Measurements from ENCODE around the gene KRTAP12-3. TPM values are rescaled to one million over a fixed set of nuclear protein-coding genes. Genes with fewer than 3 reads are reported as not detected.
"Not testable (repeated sequence)": the region's sequence is repeated elsewhere in the genome, so short reads cannot be mapped to it uniquely, and the experiment has no call there.

Gene KRTAP12-3
- total RNA-seq, 2 donors from 2014 or later = not detected

GRCh38 chr21:44684483-44684882 is 26.8 kb downstream of the KRTAP12-3 start:
- Histone ChIP-seq H3K27ac (no peak overlapping the region), H3K4me1 (no peaks in the 10 kb centered on the region), H3K36me3 (no peaks in the 10 kb centered on the region), H3K27me3 (no peaks in the 10 kb centered on the region), H3K9me3 (no peaks in the 10 kb centered on the region), H3K4me3 (no peak overlapping the region)
- peak; percentile 21 for DNase-seq (ENCODE audit: low spot score)
- TF ChIP-seq CTCF (IDR thresholded peaks at IDR 0.05) = no peak

GRCh38 chr21:44685050-44685449 is 27.3 kb downstream of the KRTAP12-3 start:
- DNase-seq (ENCODE audit: low spot score); H3K4me1 ChIP-seq; H3K4me3 ChIP-seq; H3K9me3 ChIP-seq; H3K27me3 ChIP-seq; H3K36me3 ChIP-seq; H3K27ac ChIP-seq: not testable (repeated sequence)

GRCh38 chr21:44686000-44686781 is 28.5 kb downstream of the KRTAP12-3 start:
- peak; percentile 28 for DNase-seq (ENCODE audit: low spot score)
- Histone ChIP-seq H3K9me3 (no peaks in the 10 kb centered on the region), H3K27me3 (no peaks in the 10 kb centered on the region), H3K4me1 (no peaks in the 10 kb centered on the region), H3K27ac (no peak overlapping the region), H3K36me3 (no peaks in the 10 kb centered on the region), H3K4me3 (no peak overlapping the region)
- TF ChIP-seq CTCF (IDR thresholded peaks at IDR 0.05) = no peak

GRCh38 chr21:44686843-44687561 is 29.3 kb downstream of the KRTAP12-3 start:
- H3K4me1 ChIP-seq = no peaks in the 10 kb centered on the region
- H3K4me3 ChIP-seq = no peak overlapping the region
- no peak overlapping the region for H3K27ac ChIP-seq
- no peaks in the 10 kb centered on the region for H3K27me3 ChIP-seq
- no peaks in the 10 kb centered on the region for H3K9me3 ChIP-seq
- no peak for TF ChIP-seq CTCF (IDR thresholded peaks at IDR 0.05)
- no peaks in the 10 kb centered on the region for H3K36me3 ChIP-seq
- peak; percentile 54 for DNase-seq (ENCODE audit: low spot score)

GRCh38 chr21:44687671-44688070 is 29.9 kb downstream of the KRTAP12-3 start:
- H3K36me3 ChIP-seq = no peaks in the 10 kb centered on the region
- peaks cover 0 to 1% of the 10 kb centered on the region in 2 donors for H3K9me3 ChIP-seq
- H3K4me3 ChIP-seq = no peak overlapping the region
- no peak overlapping the region for H3K27ac ChIP-seq
- peak; percentile 32 for DNase-seq (ENCODE audit: low spot score)
- H3K27me3 ChIP-seq = no peaks in the 10 kb centered on the region
- no peaks in the 10 kb centered on the region for H3K4me1 ChIP-seq
- TF ChIP-seq CTCF (IDR thresholded peaks at IDR 0.05) = no peak

- not testable (repeated sequence) for DNase-seq (ENCODE audit: low spot score); H3K36me3 ChIP-seq; H3K4me1 ChIP-seq; H3K27me3 ChIP-seq; H3K27ac ChIP-seq; H3K4me3 ChIP-seq
- peaks cover 5 to 18% of the 10 kb centered on the region in 2 donors for H3K9me3 ChIP-seq
These were observed 32.0 kb downstream of the KRTAP12-3 start for GRCh38 chr21:44689740-44690139.
